Spinal cord (tissue), 10 donors: ENCODE data around the gene CTNNA2. TPM values are rescaled to one million over a fixed set of nuclear protein-coding genes. Genes with fewer than 3 reads are reported as not detected.

Source experiments
- DNase-seq, 6 donors: peaks; one replicate each; pipeline versions ENCODE4 v3.0.0 to v3.0.0-alpha.2; 2013 to 2015; ENCODE audit warnings: low spot score in 6 of 6, low read depth in 4 of 6
- H3K27ac ChIP-seq: one replicate; pipeline ENCODE4 v1.5.1; 2013; ENCODE audit warnings: low read depth, low read length, control low read depth
- H3K27me3 ChIP-seq: one replicate; pipeline ENCODE4 v1.6.1; 2013; ENCODE audit warnings: low read length; ENCODE audit not compliant: control insufficient read depth, insufficient read depth
- H3K36me3 ChIP-seq: one replicate; pipeline ENCODE4 v1.6.1; 2013; ENCODE audit warnings: low read length; ENCODE audit not compliant: control insufficient read depth, insufficient read depth
- H3K4me1 ChIP-seq: one replicate; pipeline ENCODE4 v1.6.1; 2013; ENCODE audit warnings: low read length; ENCODE audit not compliant: control insufficient read depth, insufficient read depth
- H3K4me3 ChIP-seq: one replicate; pipeline ENCODE4 v1.5.1; 2013; ENCODE audit warnings: low read depth, low read length, control low read depth
- H3K9me3 ChIP-seq: one replicate; pipeline ENCODE4 v1.6.1; 2013; ENCODE audit warnings: low read length; ENCODE audit not compliant: control insufficient read depth, insufficient read depth
- WGBS: methylation state at CpG from one replicate; pipeline ENCODE4 v1.1.5; 2013; ENCODE audit warnings: missing lambda C conversion rate; ENCODE audit not compliant: insufficient coverage; 5-methylcytosine and 5-hydroxymethylcytosine counted together
- polyA plus RNA-seq, 2 donors: library from polyadenylated mRNA; unstranded; fragments of 120-200 nt; gene quantifications; one replicate each; pipeline ENCODE4 v1.2.1, GENCODE V29; 2013; ENCODE audit not compliant: insufficient read length in 2 of 2
- total RNA-seq, 2 donors: library from RNA; depleted of rRNA in 1 of 2; stranded (reverse); fragments of 120-200 nt in 1 of 2; fragments of >200 nt in 1 of 2; gene quantifications; one replicate each; pipeline versions ENCODE4 v1.2.3 to v1.2.4, GENCODE V29; 2013 to 2014
- donor health status: healthy.

The CTNNA2 gene
- total and polyA plus RNA-seq, 4 donors: 42.4 to 117 (median 84.7) TPM

GRCh38 chr2:79715338-79715737 is 202.5 kb downstream of the CTNNA2 start:
- Histone ChIP-seq H3K9me3 (peaks cover 2% of the 10 kb centered on the region), H3K4me3 (no peak overlapping the region), H3K4me1 (no peaks in the 10 kb centered on the region), H3K27me3 (no peaks in the 10 kb centered on the region), H3K36me3 (no peaks in the 10 kb centered on the region), H3K27ac (no peak overlapping the region)
- no peak for DNase-seq
- no CpG with 5 or more reads among the region's 1 CpG for WGBS

- DNase-seq: no peak
- WGBS: 81% methylated on average over 3 of the region's 4 CpGs
- Histone ChIP-seq H3K27me3 (no peaks in the 10 kb centered on the region), H3K36me3 (no peaks in the 10 kb centered on the region), H3K4me3 (no peak overlapping the region), H3K27ac (no peak overlapping the region), H3K9me3 (peaks cover 2% of the 10 kb centered on the region), H3K4me1 (no peaks in the 10 kb centered on the region)
Observed at GRCh38 chr2:79716266-79716665, 203.4 kb downstream of the CTNNA2 start.

GRCh38 chr2:79717364-79718007 is 204.6 kb downstream of the CTNNA2 start:
- Histone ChIP-seq H3K27ac (no peak overlapping the region), H3K27me3 (no peaks in the 10 kb centered on the region), H3K9me3 (peaks cover 2% of the 10 kb centered on the region), H3K4me1 (no peaks in the 10 kb centered on the region), H3K4me3 (no peak overlapping the region), H3K36me3 (no peaks in the 10 kb centered on the region)
- WGBS: 79% methylated on average over 4 of the region's 5 CpGs
- DNase-seq: peak in 1 of 6 donors; percentile 7

- peaks cover 2% of the 10 kb centered on the region for H3K9me3 ChIP-seq
- H3K27me3 ChIP-seq: no peaks in the 10 kb centered on the region
- no peak overlapping the region for H3K4me3 ChIP-seq
- WGBS: no CpG with 5 or more reads among the region's 1 CpG
- DNase-seq: peak in 1 of 6 donors; percentile 44
- no peaks in the 10 kb centered on the region for H3K36me3 ChIP-seq
- H3K4me1 ChIP-seq: no peaks in the 10 kb centered on the region
- H3K27ac ChIP-seq: no peak overlapping the region
Observed at GRCh38 chr2:79721061-79721460, 208.2 kb downstream of the CTNNA2 start.

DNA sequence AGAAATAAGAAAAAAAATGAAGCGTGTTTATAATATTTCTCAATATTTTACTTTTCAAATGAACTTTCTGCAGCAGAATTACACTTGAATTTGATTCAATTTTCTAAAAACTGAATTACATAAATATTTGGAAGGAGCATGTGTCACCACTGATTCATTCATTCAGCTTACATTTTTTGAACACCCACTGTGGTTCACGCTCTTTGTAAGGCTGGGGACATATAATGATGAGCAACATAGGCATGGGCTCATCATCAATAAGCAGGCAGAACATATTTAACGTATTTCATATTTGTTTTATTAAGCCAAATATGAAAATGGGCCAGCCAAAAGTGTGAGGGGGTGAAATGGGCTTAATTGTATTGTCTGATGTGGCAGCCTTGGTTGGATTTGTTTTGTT is 209.1 kb downstream of the CTNNA2 start:
- no peaks in the 10 kb centered on the region for H3K4me1 ChIP-seq
- H3K27me3 ChIP-seq: no peaks in the 10 kb centered on the region
- no CpG with 5 or more reads among the region's 3 CpGs for WGBS
- no peak overlapping the region for H3K27ac ChIP-seq
- no peaks in the 10 kb centered on the region for H3K36me3 ChIP-seq
- H3K4me3 ChIP-seq: no peak overlapping the region
- H3K9me3 ChIP-seq: peaks cover 2% of the 10 kb centered on the region
- no peak for DNase-seq

- H3K4me3 ChIP-seq: no peak overlapping the region
- H3K27me3 ChIP-seq: no peaks in the 10 kb centered on the region
- H3K4me1 ChIP-seq: no peaks in the 10 kb centered on the region
- peaks cover 2% of the 10 kb centered on the region for H3K9me3 ChIP-seq
- no peaks in the 10 kb centered on the region for H3K36me3 ChIP-seq
- 92% methylated on average over 2 of the region's 2 CpGs for WGBS
- no peak overlapping the region for H3K27ac ChIP-seq
- DNase-seq: no peak
Observed at GRCh38 chr2:79723830-79724229, 211.0 kb downstream of the CTNNA2 start.

DNA sequence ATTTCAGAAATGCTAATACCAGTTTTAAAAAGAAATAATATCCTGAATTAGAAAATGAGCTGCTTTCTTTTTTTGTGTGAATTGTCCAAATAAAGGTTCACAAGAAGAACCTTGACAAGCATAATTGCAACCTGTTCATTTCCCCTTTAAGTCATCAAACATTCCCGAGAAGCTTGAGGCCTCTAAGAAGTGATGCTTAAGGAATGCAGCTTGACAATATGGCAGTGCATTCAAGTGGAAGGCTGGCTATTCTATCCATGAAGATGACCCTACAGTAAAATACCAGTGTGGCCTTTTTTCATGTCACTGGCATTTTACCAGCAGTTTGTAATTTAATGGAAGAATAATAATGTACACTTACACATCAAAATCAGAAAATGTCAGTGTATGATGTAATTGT is 216.7 kb downstream of the CTNNA2 start:
- no peak overlapping the region for H3K27ac ChIP-seq
- no peak for DNase-seq
- no peaks in the 10 kb centered on the region for H3K4me1 ChIP-seq
- no peaks in the 10 kb centered on the region for H3K36me3 ChIP-seq
- WGBS: 40% methylated on average over 1 of the region's 1 CpG
- no peaks in the 10 kb centered on the region for H3K27me3 ChIP-seq
- H3K9me3 ChIP-seq: no peaks in the 10 kb centered on the region
- no peak overlapping the region for H3K4me3 ChIP-seq

GRCh38 chr2:79734518-79734917 is 221.7 kb downstream of the CTNNA2 start:
- Histone ChIP-seq H3K36me3 (no peaks in the 10 kb centered on the region), H3K27ac (no peak overlapping the region), H3K4me3 (no peak overlapping the region), H3K27me3 (no peaks in the 10 kb centered on the region), H3K9me3 (no peaks in the 10 kb centered on the region), H3K4me1 (no peaks in the 10 kb centered on the region)
- WGBS: no CpG with 5 or more reads among the region's 1 CpG
- no peak for DNase-seq

DNA sequence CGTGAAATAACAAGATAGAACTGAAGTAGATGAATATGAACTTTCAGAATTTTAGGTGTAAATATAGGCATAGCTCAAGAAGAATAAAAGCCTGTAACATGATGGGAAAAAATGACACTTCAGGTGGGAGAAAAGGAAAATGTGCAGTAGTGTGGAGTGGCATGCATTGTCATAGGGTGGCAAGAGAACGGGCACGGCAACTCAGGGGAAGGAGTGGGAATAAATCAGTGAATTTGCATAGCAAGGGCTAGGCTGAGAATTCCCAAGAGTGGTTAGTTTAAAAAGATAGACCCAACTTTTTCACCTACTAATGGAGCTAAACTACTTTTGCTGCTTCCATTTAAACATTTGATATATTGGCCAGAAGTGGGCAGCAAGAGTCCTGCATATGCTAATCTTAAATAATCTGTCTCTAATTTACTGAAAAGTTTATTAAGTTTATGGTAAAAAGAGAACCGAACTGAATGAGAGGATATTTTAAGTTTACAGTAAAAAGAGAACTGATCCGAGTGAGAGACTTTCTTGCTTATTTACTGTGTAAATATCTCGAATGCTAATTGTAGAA is 228.1 kb downstream of the CTNNA2 start:
- Histone ChIP-seq H3K4me3 (no peak overlapping the region), H3K36me3 (peaks cover 2% of the 10 kb centered on the region), H3K9me3 (no peaks in the 10 kb centered on the region), H3K27ac (no peak overlapping the region), H3K4me1 (no peaks in the 10 kb centered on the region), H3K27me3 (no peaks in the 10 kb centered on the region)
- 100% methylated on average over 2 of the region's 6 CpGs for WGBS
- no peak for DNase-seq

GRCh38 chr2:79750321-79750720 is 237.5 kb downstream of the CTNNA2 start:
- H3K36me3 ChIP-seq: no peaks in the 10 kb centered on the region
- no peak overlapping the region for H3K4me3 ChIP-seq
- no peaks in the 10 kb centered on the region for H3K9me3 ChIP-seq
- WGBS: 98% methylated on average over 6 of the region's 6 CpGs
- DNase-seq: no peak
- H3K4me1 ChIP-seq: no peaks in the 10 kb centered on the region
- no peak overlapping the region for H3K27ac ChIP-seq
- H3K27me3 ChIP-seq: no peaks in the 10 kb centered on the region
